Osteoblast (primary cell): ENCODE data around the gene EXOSC2. TPM values are rescaled to one million over a fixed set of nuclear protein-coding genes. Genes with fewer than 3 reads are reported as not detected.

Source experiments
- DNase-seq: peaks from one replicate; pipeline ENCODE4 v3.0.0; 2011; ENCODE audit warnings: low spot score, mixed read lengths; ENCODE audit not compliant: insufficient read length; ENCODE audit errors: missing footprints
- H2AFZ ChIP-seq: 2 replicates; pipeline ENCODE4 v1.6.0; 2011; ENCODE audit warnings: mild to moderate bottlenecking, low read length
- H3K27ac ChIP-seq: 2 replicates; pipeline ENCODE4 v1.5.1; 2011; ENCODE audit warnings: mild to moderate bottlenecking, low read depth, low read length, moderate library complexity
- H3K27me3 ChIP-seq: 2 replicates; pipeline ENCODE4 v1.6.0; 2012; ENCODE audit warnings: mild to moderate bottlenecking, control low read depth, inconsistent platforms, low read length, moderate library complexity; ENCODE audit not compliant: insufficient read depth
- H3K36me3 ChIP-seq: 2 replicates; pipeline ENCODE4 v1.5.1; 2011; ENCODE audit warnings: mild to moderate bottlenecking, low read length, control low read depth, moderate library complexity; ENCODE audit not compliant: insufficient read depth
- H3K4me1 ChIP-seq: 2 replicates; pipeline ENCODE4 v1.5.1; 2011; ENCODE audit warnings: mild to moderate bottlenecking, low read length, control low read depth, moderate library complexity; ENCODE audit not compliant: insufficient read depth
- H3K4me2 ChIP-seq: 2 replicates; pipeline ENCODE4 v1.6.0; 2011; ENCODE audit warnings: mild to moderate bottlenecking, low read length; ENCODE audit not compliant: insufficient read depth
- H3K4me3 ChIP-seq: fragments of 200-600 bp; sonication (generic); 3 replicates; pipeline ENCODE4 v1.5.1; 2012; ENCODE audit warnings: mild to moderate bottlenecking, low read length, inconsistent platforms; ENCODE audit not compliant: insufficient read depth
- H3K79me2 ChIP-seq: 2 replicates; pipeline ENCODE4 v1.6.0; 2012; ENCODE audit warnings: mild to moderate bottlenecking, low read length, control low read depth, inconsistent platforms; ENCODE audit not compliant: insufficient read depth
- H3K9me3 ChIP-seq: 2 replicates; pipeline ENCODE4 v1.5.1; 2011; ENCODE audit warnings: low read depth, low read length, control low read depth
- H4K20me1 ChIP-seq: 2 replicates; pipeline ENCODE4 v1.6.0; 2012; ENCODE audit warnings: mild to moderate bottlenecking, low read length, control low read depth; ENCODE audit not compliant: insufficient read depth
- total RNA-seq: library from RNA; depleted of rRNA; stranded (reverse); fragments of >200 nt; gene quantifications from 2 replicates; pipeline ENCODE4 v1.2.3, GENCODE V29; 2012
- TF ChIP-seq, protein P1 (sequence below): IDR thresholded peaks from 2 replicates; pipeline ENCODE4 v1.5.1; 2011; ENCODE audit warnings: mild to moderate bottlenecking, low read depth, low read length, moderate library complexity; ENCODE audit errors: extremely low read depth

Gene EXOSC2
- total RNA-seq, 1 donor, result 22.1 TPM

DNA sequence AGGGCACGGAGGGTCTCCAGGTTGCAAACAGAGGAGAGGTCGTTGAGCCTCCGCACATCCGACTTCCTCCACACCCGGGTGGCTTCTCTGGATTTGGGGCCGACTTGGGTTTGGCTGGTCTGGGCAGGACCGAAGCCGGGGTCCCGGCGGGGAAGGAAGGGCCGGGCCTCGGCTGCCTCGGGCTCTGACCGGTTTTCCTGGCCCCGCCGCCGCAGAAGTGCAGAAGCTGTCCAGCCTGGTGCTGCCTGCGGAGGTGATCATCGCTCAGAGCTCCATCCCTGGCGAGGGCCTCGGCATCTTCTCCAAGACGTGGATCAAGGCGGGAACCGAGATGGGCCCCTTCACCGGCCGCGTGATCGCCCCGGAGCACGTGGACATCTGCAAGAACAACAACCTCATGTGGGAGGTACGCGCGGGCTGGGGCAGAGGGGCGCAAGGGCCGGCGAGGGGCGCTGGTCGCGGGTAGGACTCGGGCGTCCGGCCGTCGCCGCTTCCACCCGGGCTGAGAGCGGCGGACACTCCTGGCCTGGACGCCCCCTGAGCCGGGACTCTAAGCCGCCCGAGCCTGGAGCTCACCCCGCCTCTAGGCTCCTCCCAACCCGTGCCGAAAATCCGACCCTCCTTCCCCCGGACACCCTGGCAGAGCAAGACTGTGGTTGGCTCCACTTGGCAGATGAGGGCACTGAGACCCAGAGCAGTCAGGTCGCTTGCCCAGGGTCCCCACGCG is 27.0 kb upstream of the EXOSC2 start:
- Histone ChIP-seq H3K4me2 (no peak overlapping the region), H3K9me3 (no peaks in the 10 kb centered on the region), H3K36me3 (no peaks in the 10 kb centered on the region), H3K27ac (no peak overlapping the region), H2AFZ (no peak overlapping the region), H4K20me1 (no peaks in the 10 kb centered on the region), H3K4me3 (no peak overlapping the region), H3K79me2 (no peaks in the 10 kb centered on the region), H3K4me1 (no peaks in the 10 kb centered on the region), H3K27me3 (peaks cover 67% of the 10 kb centered on the region)
- TF ChIP-seq, protein P1, sequence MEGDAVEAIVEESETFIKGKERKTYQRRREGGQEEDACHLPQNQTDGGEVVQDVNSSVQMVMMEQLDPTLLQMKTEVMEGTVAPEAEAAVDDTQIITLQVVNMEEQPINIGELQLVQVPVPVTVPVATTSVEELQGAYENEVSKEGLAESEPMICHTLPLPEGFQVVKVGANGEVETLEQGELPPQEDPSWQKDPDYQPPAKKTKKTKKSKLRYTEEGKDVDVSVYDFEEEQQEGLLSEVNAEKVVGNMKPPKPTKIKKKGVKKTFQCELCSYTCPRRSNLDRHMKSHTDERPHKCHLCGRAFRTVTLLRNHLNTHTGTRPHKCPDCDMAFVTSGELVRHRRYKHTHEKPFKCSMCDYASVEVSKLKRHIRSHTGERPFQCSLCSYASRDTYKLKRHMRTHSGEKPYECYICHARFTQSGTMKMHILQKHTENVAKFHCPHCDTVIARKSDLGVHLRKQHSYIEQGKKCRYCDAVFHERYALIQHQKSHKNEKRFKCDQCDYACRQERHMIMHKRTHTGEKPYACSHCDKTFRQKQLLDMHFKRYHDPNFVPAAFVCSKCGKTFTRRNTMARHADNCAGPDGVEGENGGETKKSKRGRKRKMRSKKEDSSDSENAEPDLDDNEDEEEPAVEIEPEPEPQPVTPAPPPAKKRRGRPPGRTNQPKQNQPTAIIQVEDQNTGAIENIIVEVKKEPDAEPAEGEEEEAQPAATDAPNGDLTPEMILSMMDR, result no peak
- peak; percentile 89 for DNase-seq

DNA sequence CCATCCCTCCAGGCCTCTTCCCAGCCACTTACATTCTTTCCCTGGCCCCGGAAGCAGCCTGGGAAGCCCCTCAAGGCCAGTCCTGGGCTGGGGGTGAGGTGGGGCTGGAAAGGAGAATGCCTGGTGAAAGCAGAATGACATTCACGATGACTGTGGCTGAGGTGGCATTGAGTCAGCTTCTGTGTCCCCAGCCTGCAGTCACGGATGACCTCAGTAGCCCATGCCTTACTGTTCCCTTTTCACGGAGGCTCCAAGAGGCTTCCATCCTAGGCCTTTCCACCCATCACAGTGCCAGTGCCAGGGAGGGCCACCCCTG is 26.5 kb upstream of the EXOSC2 start:
- H2AFZ ChIP-seq, result no peak overlapping the region
- no peaks in the 10 kb centered on the region for H4K20me1 ChIP-seq
- no peak overlapping the region for H3K4me2 ChIP-seq
- H3K36me3 ChIP-seq, result no peaks in the 10 kb centered on the region
- H3K27ac ChIP-seq, result no peak overlapping the region
- DNase-seq, result peak; percentile 84
- no peak overlapping the region for H3K4me3 ChIP-seq
- no peaks in the 10 kb centered on the region for H3K4me1 ChIP-seq
- peaks cover 62% of the 10 kb centered on the region for H3K27me3 ChIP-seq
- no peaks in the 10 kb centered on the region for H3K9me3 ChIP-seq
- TF ChIP-seq, protein P1, result no peak
- H3K79me2 ChIP-seq, result no peaks in the 10 kb centered on the region

DNA sequence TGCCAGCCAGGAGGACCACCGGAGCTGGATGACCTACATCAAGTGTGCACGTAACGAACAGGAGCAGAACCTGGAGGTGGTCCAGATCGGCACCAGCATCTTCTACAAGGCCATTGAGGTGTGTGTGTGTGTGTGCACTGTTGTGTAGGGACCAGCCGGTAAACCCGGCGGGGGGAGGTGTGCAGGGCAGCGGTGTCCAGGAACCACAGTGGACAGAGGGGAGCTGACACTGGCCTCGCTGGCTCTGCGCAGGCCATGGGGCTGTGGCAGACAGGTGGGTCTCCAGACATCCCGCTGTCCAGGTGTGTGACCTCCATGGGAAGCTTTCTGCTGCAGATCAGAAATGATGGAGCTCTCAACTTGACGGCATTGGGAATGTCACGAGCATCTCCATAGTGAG is 25.4 kb upstream of the EXOSC2 start:
- H3K9me3 ChIP-seq, result no peaks in the 10 kb centered on the region
- no peaks in the 10 kb centered on the region for H3K79me2 ChIP-seq
- DNase-seq, result peak; percentile 55
- H2AFZ ChIP-seq, result no peak overlapping the region
- H3K4me2 ChIP-seq, result no peak overlapping the region
- H3K27ac ChIP-seq, result no peak overlapping the region
- no peaks in the 10 kb centered on the region for H3K36me3 ChIP-seq
- peaks cover 50% of the 10 kb centered on the region for H3K27me3 ChIP-seq
- H4K20me1 ChIP-seq, result no peaks in the 10 kb centered on the region
- no peak overlapping the region for H3K4me3 ChIP-seq
- no peaks in the 10 kb centered on the region for H3K4me1 ChIP-seq
- TF ChIP-seq, protein P1, result no peak

DNA sequence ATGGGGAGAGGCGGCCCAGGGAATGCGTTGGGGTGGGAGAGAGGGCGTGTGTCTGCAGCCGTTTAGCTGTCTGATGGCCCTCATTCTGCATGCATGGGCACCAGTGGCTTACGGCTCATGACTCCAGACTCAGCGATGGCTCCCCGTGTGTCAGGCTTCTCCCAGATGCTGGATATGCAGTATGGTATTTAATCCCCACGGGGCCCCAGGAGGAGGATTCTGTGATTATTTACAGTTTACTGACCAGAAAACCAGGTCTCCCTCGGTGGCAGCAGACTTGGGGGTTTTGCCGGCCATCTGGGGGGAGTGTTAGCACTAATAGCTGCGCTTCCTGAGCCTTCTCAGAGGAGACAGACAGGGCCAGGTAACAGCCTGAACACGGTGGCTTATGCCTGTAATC is 24.9 kb upstream of the EXOSC2 start:
- Histone ChIP-seq H3K9me3 (no peaks in the 10 kb centered on the region), H3K4me3 (no peak overlapping the region), H4K20me1 (no peaks in the 10 kb centered on the region), H3K4me1 (no peaks in the 10 kb centered on the region), H3K4me2 (no peak overlapping the region), H3K36me3 (no peaks in the 10 kb centered on the region), H3K27ac (no peak overlapping the region), H3K27me3 (peaks cover 46% of the 10 kb centered on the region), H2AFZ (no peak overlapping the region), H3K79me2 (no peaks in the 10 kb centered on the region)
- DNase-seq, result peak; percentile 72
- TF ChIP-seq, protein P1, result no peak
